RPMI8226 (cell line): Measurements from ENCODE around the gene CRISPLD2.
A peak's percentile ranks its signal among the peaks of the same experiment; 100 is the strongest.
"Not testable (repeated sequence)": the region's sequence is repeated elsewhere in the genome, so short reads cannot be mapped to it uniquely, and the experiment has no call there.

Source experiments
- DNase-seq: peaks from one replicate; pipeline ENCODE4 v3.0.0-alpha.2; 2015

Gene CRISPLD2

DNA sequence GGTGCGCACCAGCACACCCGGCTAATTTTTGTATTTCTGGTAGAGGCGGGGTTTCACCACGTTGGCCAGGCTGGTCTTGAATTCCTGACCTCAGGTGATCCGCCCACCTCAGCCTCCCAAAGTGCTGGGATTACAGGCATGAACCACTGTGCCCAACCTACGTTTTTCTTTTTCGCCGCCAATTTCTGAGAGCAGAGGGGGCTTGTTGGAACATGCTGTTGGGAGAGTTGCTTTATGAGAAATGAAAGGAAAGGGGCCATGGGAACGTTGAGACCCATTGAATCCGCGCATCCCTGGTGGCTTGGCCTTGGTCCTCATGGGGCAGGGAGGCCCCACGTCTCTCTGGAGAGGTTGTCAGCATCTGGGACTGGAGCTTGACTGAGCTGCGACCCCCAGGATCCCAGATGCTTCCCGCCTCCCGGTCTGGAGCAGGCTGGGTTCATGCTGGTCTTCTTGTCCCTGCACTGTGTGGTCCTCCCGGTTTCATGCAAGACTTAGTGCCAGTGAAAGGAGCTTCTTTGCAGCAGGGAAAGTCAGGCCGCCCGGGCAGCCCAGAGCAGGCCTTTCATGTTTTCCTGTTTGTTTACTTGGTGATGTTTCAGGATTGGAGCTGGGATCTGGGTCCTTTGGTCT, 22.8 kb downstream of the CRISPLD2 start:
- DNase-seq = no peak

DNA sequence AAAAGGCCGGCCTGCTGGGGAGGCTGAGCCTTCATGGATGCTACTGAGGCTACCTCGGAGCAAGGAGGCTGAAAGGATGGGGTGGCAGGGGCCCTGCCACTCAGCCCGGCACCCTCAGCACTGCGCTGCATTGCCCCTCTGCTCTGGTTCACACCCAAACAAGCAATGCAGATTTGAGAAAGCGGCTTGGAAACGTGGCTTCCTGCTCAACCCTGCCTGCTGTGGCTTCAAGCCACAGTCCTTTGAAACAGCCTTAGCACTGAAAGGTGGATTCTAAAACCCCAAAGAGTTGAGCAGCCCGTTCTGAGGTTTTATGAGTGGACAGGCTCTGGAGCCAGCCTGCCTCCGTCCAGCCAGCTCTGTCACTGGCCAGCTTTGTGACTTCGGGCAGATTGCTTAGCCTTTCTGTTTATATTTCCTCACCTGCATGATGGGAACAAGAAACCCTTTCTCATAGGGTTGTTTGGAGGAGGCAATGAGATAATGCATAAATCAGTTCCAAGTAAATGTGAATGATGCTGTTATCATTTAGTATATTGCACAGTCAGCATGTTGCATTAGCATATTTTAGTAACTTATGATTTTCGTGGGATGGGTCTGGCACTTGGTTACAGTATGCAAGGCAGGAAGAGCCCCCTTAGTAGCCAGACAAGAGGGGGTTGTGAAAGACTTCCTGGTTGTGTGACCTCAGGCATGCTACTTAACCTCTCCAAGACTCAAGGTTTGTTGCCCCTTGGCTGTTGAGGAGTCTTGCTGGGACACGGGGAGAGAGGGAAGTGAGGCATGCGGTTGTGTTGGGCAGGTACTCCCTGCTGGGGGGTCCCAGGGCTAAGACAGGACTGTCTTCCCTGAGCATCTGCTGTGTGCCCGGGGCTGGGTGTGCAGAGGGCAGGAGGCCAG, 23.6 kb downstream of the CRISPLD2 start:
- no peak for DNase-seq

DNA sequence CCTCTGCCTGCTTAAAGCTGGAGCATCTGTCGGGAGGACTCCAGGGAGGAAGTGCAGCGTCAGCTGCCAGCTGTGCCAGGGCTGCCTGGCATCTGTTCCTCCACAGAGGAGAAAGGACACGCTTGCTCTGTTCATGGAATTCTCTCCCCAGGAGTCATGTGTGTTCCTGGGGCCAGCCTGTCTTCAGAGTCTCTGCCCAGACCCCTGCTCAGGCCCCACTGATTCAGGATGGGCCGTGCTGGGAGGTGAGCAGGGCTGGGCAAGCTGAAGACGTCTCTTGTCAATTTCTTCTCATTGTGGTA, 24.2 kb downstream of the CRISPLD2 start:
- peak; percentile 21 for DNase-seq

DNA sequence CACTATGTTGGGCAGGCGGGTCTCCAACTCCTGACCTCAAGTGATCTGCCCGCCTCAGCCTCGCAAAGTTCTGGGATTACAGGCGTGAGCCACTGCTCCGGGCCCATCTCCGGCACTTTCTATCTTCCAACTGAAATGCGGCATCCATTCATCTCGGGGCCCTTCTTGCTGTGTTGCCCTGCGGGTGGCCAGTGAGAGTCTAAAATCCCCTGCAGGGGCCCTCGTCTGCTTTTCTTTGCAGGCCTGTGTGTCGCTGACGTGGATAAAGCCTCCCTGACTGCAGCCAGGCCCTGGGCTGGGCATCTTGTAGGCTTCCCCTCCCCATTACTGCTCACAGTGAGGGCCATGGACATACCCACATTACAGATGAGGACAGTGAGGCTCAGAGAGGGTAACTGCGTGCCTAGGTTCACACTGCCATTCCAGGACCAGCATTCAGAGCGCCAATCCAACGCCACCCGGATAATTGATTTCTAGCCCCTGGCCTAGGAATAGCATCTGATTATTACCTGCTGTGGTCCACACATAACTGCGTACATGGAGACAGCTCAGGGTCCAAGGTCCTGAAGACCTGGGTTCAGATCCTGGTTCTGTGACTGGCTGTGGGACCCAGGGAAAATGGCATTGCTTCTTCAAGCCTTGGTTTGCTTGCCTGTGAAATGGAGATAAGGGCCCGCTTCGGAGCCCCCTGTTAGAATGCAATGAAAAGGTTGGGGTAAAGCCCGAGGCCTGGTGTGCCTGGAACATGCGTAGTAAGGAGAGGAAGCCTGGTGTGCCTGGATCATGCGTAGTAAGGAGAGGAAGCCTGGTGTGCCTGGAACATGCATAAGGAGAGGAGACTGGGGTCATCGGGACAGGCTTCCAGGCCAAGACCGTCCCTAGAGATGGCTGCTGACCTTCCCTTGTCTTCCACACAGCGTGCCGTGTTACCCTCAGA, 25.0 kb downstream of the CRISPLD2 start:
- DNase-seq = no peak

DNA sequence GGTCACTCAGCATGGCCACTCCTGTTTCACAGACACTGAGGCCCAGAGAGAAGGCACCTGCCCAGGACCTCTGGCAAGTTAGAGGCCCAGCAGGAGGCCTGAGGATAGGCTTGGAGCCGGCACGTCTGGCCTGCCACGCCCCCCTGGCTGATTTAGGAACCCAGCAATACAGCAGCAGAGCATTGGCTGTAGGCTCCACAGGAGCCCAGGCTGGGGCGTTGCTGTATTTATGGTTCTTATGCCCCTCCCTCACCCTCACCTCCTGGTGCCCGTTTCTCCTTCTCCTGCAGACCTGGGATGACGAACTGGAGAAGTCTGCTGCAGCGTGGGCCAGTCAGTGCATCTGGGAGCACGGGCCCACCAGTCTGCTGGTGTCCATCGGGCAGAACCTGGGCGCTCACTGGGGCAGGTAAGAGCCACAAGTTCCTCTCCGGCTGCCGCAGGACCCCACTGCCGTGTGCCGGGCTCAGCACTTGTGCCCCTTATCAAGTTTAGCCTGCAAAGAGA, 25.8 kb downstream of the CRISPLD2 start:
- no peak for DNase-seq

DNA sequence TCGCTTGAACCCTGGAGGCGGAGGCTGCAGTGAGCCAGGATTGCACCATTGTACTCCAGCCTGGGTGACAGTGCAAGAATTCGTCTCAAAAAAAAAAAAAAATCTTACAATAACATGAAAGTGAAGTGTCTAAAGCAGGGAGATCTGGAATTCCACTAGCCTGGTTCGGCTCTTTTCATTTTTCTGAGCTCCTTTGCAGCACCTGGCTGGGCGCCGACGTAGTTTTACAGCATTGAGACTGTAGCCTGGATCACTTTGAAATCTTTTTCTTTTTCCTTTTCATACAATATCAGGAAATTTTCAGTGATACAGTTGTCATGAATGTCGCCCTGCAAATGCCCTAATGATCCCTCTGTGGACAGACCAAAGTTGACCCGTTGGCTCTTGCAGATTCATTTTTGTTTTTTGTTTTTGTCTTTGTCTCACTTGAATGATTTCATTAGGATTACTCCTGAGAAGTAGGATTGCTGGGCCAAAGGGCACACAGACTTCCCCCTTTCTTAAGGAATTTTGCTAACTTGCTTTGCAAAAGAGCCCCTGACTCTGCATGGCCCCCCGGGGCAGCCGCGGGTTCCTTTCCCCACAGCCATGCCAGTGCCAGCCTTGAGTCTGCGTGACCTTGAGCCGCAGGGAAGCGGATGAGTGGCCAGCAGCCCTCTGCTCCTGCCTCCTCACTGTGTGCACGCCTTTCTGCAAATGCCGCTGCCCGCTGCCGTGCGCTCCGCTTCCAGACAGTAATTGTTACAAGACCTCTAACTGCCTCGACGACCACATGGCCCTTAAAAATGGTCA, 28.0 kb downstream of the CRISPLD2 start:
- no peak for DNase-seq

DNA sequence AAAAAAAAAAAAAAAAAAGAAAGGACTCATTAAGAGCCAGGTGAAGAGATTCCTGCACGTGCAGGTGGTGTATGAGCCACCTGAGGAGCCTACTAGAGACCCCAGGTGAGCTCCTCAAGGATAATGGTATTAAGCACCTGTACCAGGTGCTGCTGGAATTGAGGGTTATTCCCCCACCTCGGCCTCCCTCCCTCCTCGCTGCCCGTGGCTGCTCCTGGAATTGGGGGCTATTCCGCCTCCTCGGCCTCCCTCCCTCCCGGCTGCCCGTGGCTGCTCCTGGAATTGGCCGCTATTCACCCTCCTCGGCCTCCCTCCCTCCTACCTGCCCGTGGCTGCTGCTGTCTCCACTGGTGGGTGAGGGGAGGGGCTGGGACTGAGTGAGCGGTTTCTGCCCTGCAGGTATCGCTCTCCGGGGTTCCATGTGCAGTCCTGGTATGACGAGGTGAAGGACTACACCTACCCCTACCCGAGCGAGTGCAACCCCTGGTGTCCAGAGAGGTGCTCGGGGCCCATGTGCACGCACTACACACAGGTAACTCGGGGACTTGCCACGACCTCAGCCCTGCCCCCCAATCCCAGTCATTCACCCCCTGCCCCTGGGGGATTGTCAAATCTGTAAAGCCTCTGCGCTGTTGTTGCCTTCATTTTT, 29.3 kb downstream of the CRISPLD2 start:
- no peak for DNase-seq

DNA sequence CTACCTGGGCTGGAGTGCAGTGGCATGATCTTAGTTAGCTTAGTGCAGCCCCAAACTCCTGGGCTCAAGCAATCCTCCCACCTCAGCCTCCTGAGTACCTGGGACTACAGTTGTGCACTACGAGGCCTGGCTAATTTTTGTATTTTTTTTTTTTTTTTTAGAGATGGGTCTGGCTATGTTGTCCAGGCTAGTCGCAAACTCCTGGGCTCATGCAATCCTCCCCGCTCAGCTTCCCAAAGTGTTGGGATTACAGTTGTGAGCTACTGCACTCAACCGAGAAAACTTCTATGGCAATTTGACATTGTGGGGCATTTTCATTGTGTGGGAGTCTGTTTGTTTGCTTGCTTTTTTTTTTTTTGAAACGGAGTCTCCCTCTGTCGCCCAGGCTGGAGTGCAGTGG, 30.0 kb downstream of the CRISPLD2 start:
- no peak for DNase-seq

DNA sequence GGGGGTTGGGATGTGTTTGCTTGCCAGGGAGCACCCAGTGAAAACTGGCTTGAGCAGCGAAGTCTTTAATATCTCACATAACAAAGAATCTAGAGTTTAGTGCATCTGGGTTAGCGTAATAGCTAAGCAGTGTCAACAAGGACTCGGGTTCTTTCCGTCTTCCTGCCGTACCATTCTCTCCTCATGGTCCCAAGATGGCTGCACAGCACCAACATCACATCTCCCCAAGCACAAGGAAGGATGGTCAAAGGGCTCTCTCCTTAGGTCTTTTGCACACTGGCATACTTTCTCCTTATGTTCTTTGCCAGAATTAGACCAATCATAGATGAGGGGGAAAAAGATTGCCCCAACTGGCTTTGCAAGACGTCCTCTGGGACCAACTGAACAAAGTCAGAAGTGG, 30.9 kb downstream of the CRISPLD2 start:
- DNase-seq = no peak

DNA sequence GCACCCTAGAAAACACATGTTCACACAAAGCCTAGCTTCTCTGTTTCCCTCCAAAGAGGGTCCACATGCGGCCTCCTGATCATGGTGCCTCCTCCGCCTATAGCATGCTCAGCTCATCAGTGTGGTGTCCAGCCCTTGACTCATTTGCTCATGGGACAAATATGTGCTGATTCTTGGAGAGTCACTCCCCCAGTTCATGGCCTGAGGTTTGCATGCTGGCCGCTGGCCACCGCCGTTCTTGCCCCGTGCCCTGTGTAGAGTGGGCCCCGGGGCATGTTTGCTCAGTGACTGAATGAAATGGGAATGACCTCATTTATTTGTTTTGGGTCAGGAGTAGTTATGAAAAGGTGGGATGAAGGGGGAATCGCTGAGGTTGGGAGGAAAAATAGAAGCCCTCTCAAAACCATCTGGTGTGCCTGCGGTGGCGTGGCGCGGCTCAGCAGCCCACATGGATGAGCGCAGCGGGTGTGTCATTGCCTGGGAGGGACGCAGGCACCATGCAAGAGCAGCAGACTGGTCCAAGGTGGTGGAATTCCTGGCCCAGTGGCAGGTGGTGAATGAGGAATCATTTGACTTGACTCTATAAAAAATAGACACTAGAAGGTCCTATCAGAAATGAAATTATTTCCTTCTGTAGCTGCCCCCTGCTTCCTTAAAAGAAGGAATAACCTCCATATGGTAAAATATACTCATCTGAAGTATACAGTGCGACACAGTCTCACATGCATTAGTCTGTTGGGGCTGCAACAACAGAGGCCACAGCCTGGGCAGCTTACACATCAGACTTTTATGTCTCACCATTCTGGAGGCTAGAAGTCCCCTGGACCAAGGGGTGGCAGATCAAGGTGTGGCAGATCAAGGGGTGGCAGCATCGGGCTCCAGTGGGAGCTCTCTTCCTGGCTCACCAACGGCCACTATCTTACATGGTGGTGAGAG, 31.7 kb downstream of the CRISPLD2 start:
- DNase-seq = no peak

DNA sequence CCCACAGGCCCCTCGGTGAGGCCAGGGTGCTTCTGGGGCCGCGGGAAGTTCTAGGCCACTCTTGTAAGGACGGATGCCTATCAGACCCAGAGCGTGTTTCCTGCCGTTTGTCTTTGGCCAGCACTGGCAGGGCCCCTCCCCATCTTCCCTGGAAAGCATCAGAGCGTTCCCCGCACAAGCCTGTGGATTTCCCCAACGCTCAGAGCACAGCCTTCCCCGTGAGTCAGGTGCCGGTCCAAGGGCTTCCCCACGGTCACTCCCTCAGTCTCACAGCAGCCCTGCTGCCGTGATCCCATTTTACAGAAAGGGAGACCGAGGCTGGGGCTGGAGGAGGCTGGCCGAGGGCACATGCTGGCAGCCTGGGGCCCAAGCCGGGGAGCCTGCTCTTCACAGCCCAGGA, 33.7 kb downstream of the CRISPLD2 start:
- no peak for DNase-seq

DNA sequence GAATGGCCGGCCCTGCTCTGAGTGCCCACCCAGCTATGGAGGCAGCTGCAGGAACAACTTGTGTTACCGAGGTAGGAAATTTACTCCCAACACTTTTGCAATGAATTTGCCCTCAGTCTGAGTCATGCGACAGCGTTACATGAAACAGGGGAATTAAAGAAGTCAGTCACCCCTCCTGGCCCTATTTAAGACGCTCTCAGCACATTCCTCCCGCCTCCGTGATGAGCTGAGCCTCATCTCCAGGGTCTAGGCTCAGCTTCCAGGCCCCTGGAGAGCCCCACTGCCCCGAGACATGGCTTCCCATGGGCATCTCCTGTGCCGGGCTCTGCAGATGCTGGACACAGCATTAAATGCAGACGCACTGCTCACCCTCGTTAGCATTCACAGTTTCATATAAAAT, 35.0 kb downstream of the CRISPLD2 start:
- no peak for DNase-seq

DNA sequence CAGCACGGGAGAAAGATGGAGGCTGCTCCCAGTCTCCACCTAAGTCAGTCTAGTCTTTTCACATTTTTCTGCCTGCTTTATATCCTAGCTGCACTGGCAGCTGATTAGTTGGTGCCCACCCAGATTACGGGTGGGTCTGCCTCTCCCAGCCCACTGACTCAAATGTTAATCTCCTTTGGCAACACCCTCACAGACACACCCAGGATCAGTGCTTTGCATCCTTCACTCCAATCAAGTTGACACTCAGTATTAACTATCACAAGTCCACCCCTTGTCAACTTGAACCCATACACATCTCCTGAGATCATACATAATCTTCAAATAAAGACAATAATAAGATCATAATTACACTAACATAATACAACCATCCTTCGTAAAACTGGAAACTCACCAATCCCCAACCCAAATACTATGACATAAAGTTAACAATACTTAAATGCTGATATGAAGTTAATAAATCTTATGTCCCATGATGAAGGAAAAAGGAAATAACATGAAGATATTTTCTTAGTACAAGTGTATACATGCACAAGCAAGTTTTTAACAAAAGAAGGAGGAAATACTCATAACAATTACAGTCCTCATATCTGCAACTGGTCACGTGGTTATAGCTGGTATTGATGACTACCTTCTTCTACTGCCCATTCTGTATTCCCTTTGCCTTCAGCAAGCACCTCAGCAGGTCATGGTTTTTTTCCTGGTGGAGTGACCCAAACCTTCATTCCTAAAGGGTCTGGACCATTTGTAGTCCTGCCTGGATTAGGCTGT, 35.8 kb downstream of the CRISPLD2 start:
- DNase-seq = not testable (repeated sequence)

DNA sequence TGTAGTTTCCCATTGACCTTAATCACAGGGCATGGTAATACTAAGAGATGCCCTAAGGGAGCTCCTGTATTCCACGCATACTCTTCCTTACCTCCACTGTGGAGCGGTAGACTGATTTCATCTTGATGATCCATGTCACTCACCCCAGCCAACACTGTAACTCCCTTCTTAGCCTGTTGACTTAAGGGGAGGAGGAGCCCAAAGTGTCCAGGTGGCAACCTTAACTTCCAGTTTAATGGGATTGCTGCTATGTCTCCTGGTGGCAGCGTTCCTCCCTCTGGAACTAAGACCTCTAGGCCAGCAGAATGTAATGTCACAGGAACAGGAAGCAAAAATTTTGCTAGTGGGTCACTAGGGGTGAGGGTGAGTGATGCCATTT, 36.4 kb downstream of the CRISPLD2 start:
- not testable (repeated sequence) for DNase-seq

DNA sequence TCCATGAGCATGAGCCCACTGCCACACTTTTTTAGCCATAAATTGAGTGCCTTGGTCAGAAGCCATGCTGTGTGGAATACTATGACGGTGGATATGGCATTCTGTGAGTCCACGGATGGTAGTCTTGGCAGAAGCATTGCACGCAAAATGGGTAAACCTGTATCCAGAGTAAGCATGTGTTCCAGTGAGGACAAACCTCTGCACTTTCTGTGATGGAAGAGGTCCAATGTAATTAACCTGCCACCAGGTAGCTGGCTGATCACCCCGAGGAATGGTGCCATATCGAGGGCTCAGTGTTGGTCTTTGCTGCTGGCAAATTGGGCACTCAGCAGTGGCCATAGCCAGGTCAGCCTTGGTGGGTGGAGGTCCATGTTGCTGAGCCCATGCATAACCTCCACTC, 37.0 kb downstream of the CRISPLD2 start:
- not testable (repeated sequence) for DNase-seq

DNA sequence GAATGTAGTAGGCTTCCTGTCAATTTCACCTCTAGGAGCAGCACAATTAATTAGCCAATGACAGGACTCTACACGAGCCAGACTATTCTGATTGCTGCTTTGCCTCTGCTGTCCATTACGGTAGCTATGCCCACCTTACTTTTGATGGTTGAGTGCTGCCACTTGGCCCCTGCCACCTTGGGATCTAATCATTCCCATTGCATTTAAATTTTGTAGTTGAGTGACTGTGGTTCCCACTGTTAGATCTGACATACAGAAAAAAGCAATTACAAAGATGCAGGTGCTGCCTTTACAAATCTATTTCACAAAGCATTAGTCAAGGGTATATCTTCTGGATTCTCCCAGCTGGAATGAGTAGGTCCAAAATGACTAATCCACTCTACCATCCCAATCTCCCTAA, 39.9 kb downstream of the CRISPLD2 start:
- no peak for DNase-seq

DNA sequence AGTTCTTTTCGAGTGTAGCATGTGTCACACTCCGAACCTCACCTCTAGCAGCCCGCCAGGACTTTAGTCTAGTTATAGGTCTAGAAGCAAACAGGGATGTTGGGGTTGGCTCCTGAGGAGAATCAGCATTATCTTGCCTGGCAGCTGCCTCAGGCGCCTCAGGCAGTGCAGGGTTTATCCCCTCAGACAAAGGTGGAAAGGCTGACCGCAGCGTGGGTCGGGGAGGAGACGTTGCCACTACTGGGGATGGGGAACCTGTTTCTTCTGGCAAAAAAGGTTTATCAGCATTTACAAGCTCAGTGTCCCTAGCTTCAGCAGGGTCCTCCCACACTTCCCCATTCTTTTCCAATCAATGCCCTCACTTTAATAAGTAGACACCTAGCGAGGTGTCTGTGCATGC, 40.6 kb downstream of the CRISPLD2 start:
- no peak for DNase-seq

DNA sequence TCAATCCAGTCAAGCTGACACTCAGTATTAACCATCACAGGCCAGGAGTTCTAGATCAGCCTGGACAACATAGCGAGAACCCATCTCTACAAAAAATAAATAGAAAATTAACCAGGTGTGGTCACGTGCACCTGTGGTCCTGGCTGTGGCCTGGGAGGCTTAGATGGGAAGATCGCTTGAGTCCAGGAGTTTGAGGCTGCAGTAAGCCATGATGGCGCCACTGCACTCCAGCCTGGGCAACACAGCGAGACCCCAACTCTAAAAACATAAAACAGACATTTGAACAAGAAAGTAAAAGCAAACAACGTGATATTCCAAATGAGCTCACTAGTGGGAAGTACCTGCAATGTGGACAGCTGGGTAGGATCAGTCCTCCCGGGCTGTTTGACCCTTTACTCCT, 41.9 kb downstream of the CRISPLD2 start:
- DNase-seq = no peak

DNA sequence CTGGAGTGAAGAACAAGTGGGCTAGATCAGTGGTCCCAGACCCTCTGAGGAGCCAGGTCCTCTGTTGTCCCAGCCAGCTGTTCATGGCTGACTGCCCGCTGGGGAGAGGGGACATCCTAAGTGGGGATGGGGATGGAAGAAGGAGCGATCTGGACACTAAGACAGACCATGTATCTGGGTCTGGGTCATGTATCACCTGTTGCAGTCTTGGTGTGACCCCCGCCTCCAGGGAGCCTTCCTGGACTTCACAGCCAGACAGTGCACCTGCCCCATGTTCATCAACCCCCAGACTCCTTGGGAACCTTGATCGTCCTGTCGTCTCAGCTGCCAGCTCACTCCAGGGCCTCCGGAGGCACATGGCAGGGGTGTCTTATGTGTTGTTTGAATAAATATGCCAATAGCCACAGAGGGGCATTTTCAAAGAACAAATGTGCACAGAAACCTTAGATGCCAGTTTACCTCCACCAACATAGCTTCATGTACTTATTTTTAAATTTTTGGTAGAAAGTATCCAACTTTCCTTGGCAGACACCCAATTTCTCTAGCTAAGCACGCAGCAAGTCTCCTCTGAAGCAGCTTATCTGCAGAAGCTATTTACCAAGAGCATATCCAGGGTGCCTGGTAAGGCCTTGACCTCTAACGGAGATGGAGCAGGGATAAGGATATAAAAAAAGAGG, 43.2 kb downstream of the CRISPLD2 start:
- no peak for DNase-seq

DNA sequence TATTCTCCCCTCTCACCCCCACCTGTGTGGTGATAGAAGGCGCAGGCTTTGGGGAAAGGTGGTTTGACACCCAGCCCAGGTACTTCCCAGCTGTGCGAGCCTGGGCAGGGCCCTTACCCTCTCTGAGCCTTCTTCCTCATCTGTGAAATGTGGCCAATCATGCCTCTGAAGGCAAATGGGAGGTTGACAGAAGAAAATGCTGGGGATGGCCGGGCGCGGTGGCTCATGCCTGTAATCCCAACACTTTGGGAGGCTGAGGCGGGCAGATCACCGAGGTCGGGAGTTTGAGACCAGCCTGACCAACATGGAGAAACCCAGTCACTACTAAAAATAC, 43.7 kb downstream of the CRISPLD2 start:
- DNase-seq = no peak
